Aorta (tissue), 5 donors: ENCODE data around the gene ID2. TPM values are rescaled to one million over a fixed set of nuclear protein-coding genes. Genes with fewer than 3 reads are reported as not detected.
A peak's percentile ranks its signal among the peaks of the same experiment; 100 is the strongest.

Source experiments
- ATAC-seq: fragments of 200-7000 bp; cut with Tn5 transposase; one replicate; pipeline ENCODE4 v1.9.1; 2022; ENCODE audit warnings: moderate library complexity; ENCODE audit not compliant: low FRiP score
- DNase-seq, 2 donors: peaks; one replicate each; pipeline ENCODE4 v3.0.0-alpha.2; 2020
- H3K27ac ChIP-seq, 2 donors: one replicate each; pipeline ENCODE4 v1.5.1; 2013; ENCODE audit warnings: low read length in 2 of 2, mild to moderate bottlenecking in 2 of 2, moderate library complexity in 2 of 2, control low read depth in 1 of 2, inconsistent platforms in 1 of 2, low read depth in 1 of 2
- H3K27me3 ChIP-seq, 2 donors: one replicate each; pipeline ENCODE4 v1.6.1; 2013; ENCODE audit warnings: control low read depth in 1 of 2, low read length in 1 of 2, mild to moderate bottlenecking in 1 of 2, moderate library complexity in 1 of 2; ENCODE audit not compliant: insufficient read depth in 2 of 2, control insufficient read depth in 1 of 2
- H3K36me3 ChIP-seq, 2 donors: one replicate each; pipeline ENCODE4 v1.6.1; 2013; ENCODE audit warnings: control low read depth in 1 of 2, low read length in 1 of 2, mild to moderate bottlenecking in 1 of 2; ENCODE audit not compliant: insufficient read depth in 2 of 2, control insufficient read depth in 1 of 2
- H3K4me1 ChIP-seq, 2 donors: one replicate each; pipeline ENCODE4 v1.6.1; 2013; ENCODE audit warnings: low read length in 2 of 2, control low read depth in 1 of 2, mild to moderate bottlenecking in 1 of 2, moderate library complexity in 1 of 2; ENCODE audit not compliant: insufficient read depth in 2 of 2, control insufficient read depth in 1 of 2
- H3K4me3 ChIP-seq, 2 donors: one replicate each; pipeline ENCODE4 v1.5.1; 2013; ENCODE audit warnings: low read length in 2 of 2, control low read depth in 1 of 2, mild to moderate bottlenecking in 1 of 2
- H3K9me3 ChIP-seq: one replicate; pipeline ENCODE4 v1.6.1; 2013; ENCODE audit warnings: mild to moderate bottlenecking, low read length; ENCODE audit not compliant: control insufficient read depth
- WGBS, 2 donors: extraction: QIAGEN DNeasy Blood & Tissue Kit; methylation state at CpG; one replicate each; pipeline ENCODE4 v1.1.7; 2013; 5-methylcytosine and 5-hydroxymethylcytosine counted together
- intact Hi-C, 2 donors: fragments of 100-400 bp; cut with DNase I; formaldehyde crosslinking; loops; one replicate each; pipeline versions ENCODE4 v1.14.2 to v1.15.0; 2022
- polyA plus RNA-seq, 2 donors: library from polyadenylated mRNA; stranded (reverse); fragments of 200-250 nt; gene quantifications; one replicate each; pipeline ENCODE4 v1.2.3, GENCODE V29; 2013
- total RNA-seq, 2 donors: library from RNA; stranded (reverse); fragmentation: NEBNext Ultra II Directional; extraction: Animal tissue kit (Norgen Biotek cat#: 25700); gene quantifications; one replicate each; pipeline ENCODE4 v1.2.1, GENCODE V29; 2021
- donor health status: healthy with polysubstance abuse.
- donor health status: Bipolar disorder and iron deficiency.
- donor health status: DM: no; HTN: no; CAD: no.
- donor health status: DM: no; HTN: no; CAD: no.
- donor health status: DM: yes; HTN: yes; CAD: no.

ID2 gene
- total and polyA plus RNA-seq, 4 donors = 159 to 322 (median 203) TPM

GRCh38 chr2:8638327-8638726 is 43.5 kb upstream of the ID2 start:
- ATAC-seq (no peak), DNase-seq (peak in 1 of 2 donors; percentile 19)
- no peaks in the 10 kb centered on the region for H3K36me3 ChIP-seq
- 92 to 93% methylated on average over 12 of the region's 12 CpGs for WGBS, 2 donors
- H3K4me3 ChIP-seq = no peak overlapping the region
- no peaks in the 10 kb centered on the region for H3K27me3 ChIP-seq
- H3K4me1 ChIP-seq = no peaks in the 10 kb centered on the region
- no peak overlapping the region for H3K27ac ChIP-seq
- no peaks in the 10 kb centered on the region for H3K9me3 ChIP-seq
- intact Hi-C loops = no loop called here

GRCh38 chr2:8639122-8639635 is 42.7 kb upstream of the ID2 start:
- ATAC-seq (no peak), DNase-seq (peak in 1 of 2 donors; percentile 53)
- intact Hi-C loops = no loop called here
- Histone ChIP-seq H3K36me3 (no peaks in the 10 kb centered on the region), H3K27ac (no peak overlapping the region), H3K4me3 (no peak overlapping the region), H3K27me3 (no peaks in the 10 kb centered on the region), H3K4me1 (no peaks in the 10 kb centered on the region), H3K9me3 (no peaks in the 10 kb centered on the region)
- 97% methylated on average over 5 of the region's 5 CpGs for WGBS, 2 donors

- 97 to 100% methylated on average over 8 of the region's 8 CpGs for WGBS, 2 donors
- intact Hi-C loops = no loop called here
These were observed 41.4 kb upstream of the ID2 start for GRCh38 chr2:8640498-8640897.

DNA sequence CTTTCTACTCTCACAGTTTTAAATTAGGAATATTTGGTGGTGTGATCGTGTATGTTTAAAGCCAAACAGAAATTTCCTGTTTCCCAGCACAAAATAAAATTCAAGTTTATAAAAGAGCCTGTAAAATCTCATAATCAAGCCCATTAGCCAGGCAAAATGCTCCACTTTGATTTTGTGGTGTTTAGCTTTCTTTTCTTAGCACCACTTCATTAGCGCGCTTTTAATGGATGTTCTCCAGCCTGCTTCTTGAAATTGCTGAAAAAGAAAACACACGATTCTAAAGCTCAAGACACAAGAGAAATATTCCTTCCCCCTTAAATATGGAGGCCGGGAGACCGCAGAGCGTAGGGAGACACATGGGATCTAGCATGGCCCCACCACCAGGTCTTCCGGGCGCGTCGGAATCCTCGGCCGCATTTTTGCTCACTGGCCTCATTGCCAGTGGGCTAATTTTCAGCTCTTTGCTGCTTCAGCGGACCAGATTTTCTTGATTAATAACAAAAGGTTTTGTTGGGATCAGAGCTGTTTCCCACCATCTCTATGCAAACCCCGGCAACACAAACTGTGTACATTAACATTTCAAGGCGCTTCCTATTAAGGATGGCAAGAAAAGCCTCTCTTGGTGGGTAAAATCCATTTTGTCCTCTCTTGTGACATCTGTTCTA is 40.4 kb upstream of the ID2 start:
- no peak overlapping the region for H3K4me3 ChIP-seq
- H3K36me3 ChIP-seq = no peaks in the 10 kb centered on the region
- no peaks in the 10 kb centered on the region for H3K4me1 ChIP-seq
- DNase-seq = peak in 1 of 2 donors; percentile 27
- no peak for ATAC-seq
- intact Hi-C loops = no loop called here
- H3K27ac ChIP-seq = no peak overlapping the region
- WGBS, 2 donors = 97% methylated on average over 16 of the region's 16 CpGs
- no peaks in the 10 kb centered on the region for H3K9me3 ChIP-seq
- H3K27me3 ChIP-seq = no peaks in the 10 kb centered on the region

More at GRCh38 chr2:8640498-8640897, 41.4 kb upstream of the ID2 start:
- H3K27ac ChIP-seq = no peak overlapping the region
- DNase-seq = peak in 1 of 2 donors; percentile 26
- ATAC-seq = no peak
- H3K4me3 ChIP-seq = no peak overlapping the region
- H3K4me1 ChIP-seq = no peaks in the 10 kb centered on the region
- H3K9me3 ChIP-seq = no peaks in the 10 kb centered on the region
- H3K36me3 ChIP-seq = no peaks in the 10 kb centered on the region
- H3K27me3 ChIP-seq = no peaks in the 10 kb centered on the region

DNA sequence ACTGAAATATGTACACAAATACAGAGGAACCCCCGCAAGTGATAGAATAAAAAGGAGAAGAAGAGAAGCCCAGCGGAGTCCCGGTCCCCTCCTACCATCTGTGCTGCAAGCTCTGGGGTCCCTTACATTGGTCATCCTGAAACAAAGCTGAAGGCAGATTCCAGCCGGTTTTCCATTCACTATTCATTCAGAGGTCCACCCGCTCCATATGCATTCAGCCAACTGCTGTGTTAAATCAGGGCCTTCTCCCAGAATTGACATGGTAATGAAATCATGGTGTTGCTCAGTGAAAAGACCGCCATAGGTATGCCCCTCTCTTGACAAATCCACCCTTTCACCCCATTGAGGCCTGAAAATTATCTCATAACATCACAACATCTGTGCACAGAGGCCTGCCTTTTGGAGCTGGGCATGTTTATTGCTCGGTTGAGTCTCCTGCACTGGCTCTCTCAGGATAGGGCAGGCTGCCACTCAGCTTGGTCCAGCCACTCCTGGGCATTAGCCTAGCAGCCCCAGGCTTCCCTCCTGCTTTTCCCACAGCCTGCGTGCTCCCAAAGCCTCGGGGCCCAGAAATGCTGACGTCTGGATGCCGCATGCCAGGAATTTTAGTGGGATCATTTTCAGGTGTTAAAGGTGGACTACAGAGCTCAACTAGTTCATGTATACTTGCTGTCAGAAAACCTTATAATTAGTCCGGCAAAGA is 39.3 kb upstream of the ID2 start:
- Histone ChIP-seq H3K27me3 (no peaks in the 10 kb centered on the region), H3K36me3 (no peaks in the 10 kb centered on the region), H3K4me3 (no peak overlapping the region), H3K27ac (no peak overlapping the region), H3K4me1 (no peaks in the 10 kb centered on the region), H3K9me3 (no peaks in the 10 kb centered on the region)
- intact Hi-C loops = no loop called here
- no peak for ATAC-seq
- DNase-seq = peak in 1 of 2 donors; percentile 62
- 61 to 63% methylated on average over 12 of the region's 12 CpGs for WGBS, 2 donors

DNA sequence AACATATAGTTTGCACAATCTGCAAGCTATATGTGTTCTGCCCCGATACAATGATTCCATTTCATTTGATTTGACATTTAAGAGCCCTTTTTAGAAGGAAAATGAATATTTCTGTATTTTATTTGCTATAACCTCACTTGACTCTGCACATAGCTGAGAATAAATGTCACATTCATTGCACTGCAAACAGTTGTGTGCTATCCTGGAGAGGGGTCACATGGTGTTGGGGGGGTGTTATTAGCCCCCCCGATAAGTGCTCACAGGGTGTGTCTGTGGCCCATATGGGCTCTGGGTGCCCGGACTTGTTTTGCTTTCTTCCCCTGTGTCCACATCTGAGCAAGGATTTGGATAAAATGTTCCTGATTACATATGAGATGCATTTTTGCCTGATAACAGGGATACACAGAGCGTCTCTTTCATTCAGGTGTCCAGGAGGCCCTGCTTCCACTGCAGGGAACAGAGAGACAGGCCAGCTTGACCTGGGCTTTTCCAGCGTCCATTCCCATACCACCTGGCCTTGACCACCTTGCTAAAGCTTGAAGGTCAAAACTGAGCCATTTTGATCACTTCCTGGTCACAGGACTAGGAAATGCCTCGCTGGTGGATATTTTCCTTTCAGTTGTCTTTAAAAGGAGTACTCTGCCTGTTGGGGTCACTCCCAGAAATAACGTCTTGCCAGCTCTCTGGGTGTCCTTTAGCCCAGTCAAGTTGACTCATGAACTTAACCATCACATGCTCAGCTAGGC is 38.4 kb upstream of the ID2 start:
- H3K4me1 ChIP-seq = no peaks in the 10 kb centered on the region
- H3K36me3 ChIP-seq = no peaks in the 10 kb centered on the region
- 85 to 87% methylated on average over 7 of the region's 7 CpGs for WGBS, 2 donors
- H3K27ac ChIP-seq = no peak overlapping the region
- ATAC-seq (no peak), DNase-seq (peak in 1 of 2 donors; percentile 34)
- H3K9me3 ChIP-seq = no peaks in the 10 kb centered on the region
- intact Hi-C loops = no loop called here
- H3K27me3 ChIP-seq = no peaks in the 10 kb centered on the region
- H3K4me3 ChIP-seq = no peak overlapping the region

- Histone ChIP-seq H3K27me3 (no peaks in the 10 kb centered on the region), H3K9me3 (no peaks in the 10 kb centered on the region), H3K4me1 (no peaks in the 10 kb centered on the region), H3K36me3 (no peaks in the 10 kb centered on the region), H3K27ac (no peak overlapping the region), H3K4me3 (no peak overlapping the region)
- no peak for ATAC-seq
- intact Hi-C loops = no loop called here
- 96 to 98% methylated on average over 5 of the region's 5 CpGs for WGBS, 2 donors
- peak in 1 of 2 donors; percentile 40 for DNase-seq
These were observed 37.9 kb upstream of the ID2 start for GRCh38 chr2:8643996-8644356.

DNA sequence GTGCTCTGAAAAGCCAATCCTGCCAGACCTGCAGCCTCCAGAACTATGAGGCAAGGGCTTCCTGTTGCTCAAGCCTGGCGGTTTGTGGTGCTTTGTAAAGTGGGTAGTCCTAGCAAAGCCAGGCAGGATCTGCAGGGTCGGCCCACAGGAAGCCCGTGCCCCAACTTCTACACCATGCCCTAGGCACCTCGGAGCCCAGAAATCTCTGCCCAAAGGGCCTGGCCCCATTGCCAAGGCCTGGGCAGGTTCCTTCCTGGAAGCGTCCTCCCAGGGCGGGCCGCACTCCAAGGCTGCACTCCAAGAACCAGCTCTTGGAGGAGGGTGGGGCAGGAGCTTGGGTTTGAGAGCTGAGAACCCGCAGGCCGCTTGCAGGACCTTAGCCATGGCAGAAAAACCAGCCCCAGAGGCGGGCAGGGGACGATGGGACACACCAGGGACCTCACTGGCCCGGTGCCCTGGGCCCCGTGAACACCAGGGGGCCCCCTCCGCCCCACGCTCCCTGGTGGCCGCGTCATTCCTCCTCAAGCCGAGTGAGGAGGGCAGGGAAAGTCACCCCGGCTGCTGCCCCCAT is 37.2 kb upstream of the ID2 start:
- H3K36me3 ChIP-seq = no peaks in the 10 kb centered on the region
- peak in 1 of 2 donors; percentile 73 for DNase-seq
- intact Hi-C loops = no loop called here
- H3K4me3 ChIP-seq = no peak overlapping the region
- peak; percentile 56 for ATAC-seq
- H3K9me3 ChIP-seq = no peaks in the 10 kb centered on the region
- H3K27ac ChIP-seq = no peak overlapping the region
- H3K27me3 ChIP-seq = no peaks in the 10 kb centered on the region
- H3K4me1 ChIP-seq = no peaks in the 10 kb centered on the region
- 77 to 87% methylated on average over 19 of the region's 19 CpGs for WGBS, 2 donors
